HEK293 (cell line): Measurements from ENCODE around the gene RUVBL1.

Experiments used
- ZNF621 ChIP-seq: fragments of 450-650 bp; formaldehyde crosslinking; IDR thresholded peaks from 2 replicates; pipeline ENCODE4 v1.5.1; 2017; ENCODE audit warnings: missing biosample characterization, missing genetic modification characterization
- TF ChIP-seq, protein P1 (sequence below): fragments of 450-650 bp; formaldehyde crosslinking; IDR thresholded peaks from 2 replicates; pipeline ENCODE4 v1.5.1; 2016; ENCODE audit warnings: missing biosample characterization, missing genetic modification characterization
- TF ChIP-seq, protein P2 (sequence below): fragments of 450-650 bp; formaldehyde crosslinking; IDR thresholded peaks from 2 replicates; pipeline ENCODE4 v1.5.1; 2017; ENCODE audit warnings: missing biosample characterization, missing genetic modification characterization

DNA sequence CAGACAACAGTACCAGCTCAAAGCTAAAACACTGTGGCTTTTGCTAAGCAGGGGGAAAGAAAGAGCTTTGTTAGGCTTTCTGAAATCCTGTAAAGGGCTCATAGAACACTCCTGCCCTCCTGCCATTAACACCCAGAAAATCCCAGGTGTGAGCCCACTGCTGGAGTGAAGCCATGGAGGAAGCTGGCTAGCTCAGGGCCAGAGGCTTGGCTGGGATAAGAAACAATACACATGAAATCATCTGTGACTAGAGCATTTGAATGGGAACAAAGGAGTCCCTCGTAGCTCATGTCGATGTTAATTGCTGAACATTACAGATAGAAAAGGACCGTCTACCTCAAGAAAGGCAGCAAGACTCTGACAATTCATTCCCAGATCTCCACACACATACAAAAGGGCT, 23.5 kb downstream of the RUVBL1 start:
- TF ChIP-seq, protein P1, sequence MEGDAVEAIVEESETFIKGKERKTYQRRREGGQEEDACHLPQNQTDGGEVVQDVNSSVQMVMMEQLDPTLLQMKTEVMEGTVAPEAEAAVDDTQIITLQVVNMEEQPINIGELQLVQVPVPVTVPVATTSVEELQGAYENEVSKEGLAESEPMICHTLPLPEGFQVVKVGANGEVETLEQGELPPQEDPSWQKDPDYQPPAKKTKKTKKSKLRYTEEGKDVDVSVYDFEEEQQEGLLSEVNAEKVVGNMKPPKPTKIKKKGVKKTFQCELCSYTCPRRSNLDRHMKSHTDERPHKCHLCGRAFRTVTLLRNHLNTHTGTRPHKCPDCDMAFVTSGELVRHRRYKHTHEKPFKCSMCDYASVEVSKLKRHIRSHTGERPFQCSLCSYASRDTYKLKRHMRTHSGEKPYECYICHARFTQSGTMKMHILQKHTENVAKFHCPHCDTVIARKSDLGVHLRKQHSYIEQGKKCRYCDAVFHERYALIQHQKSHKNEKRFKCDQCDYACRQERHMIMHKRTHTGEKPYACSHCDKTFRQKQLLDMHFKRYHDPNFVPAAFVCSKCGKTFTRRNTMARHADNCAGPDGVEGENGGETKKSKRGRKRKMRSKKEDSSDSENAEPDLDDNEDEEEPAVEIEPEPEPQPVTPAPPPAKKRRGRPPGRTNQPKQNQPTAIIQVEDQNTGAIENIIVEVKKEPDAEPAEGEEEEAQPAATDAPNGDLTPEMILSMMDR, result no peak
- TF ChIP-seq, protein P2, sequence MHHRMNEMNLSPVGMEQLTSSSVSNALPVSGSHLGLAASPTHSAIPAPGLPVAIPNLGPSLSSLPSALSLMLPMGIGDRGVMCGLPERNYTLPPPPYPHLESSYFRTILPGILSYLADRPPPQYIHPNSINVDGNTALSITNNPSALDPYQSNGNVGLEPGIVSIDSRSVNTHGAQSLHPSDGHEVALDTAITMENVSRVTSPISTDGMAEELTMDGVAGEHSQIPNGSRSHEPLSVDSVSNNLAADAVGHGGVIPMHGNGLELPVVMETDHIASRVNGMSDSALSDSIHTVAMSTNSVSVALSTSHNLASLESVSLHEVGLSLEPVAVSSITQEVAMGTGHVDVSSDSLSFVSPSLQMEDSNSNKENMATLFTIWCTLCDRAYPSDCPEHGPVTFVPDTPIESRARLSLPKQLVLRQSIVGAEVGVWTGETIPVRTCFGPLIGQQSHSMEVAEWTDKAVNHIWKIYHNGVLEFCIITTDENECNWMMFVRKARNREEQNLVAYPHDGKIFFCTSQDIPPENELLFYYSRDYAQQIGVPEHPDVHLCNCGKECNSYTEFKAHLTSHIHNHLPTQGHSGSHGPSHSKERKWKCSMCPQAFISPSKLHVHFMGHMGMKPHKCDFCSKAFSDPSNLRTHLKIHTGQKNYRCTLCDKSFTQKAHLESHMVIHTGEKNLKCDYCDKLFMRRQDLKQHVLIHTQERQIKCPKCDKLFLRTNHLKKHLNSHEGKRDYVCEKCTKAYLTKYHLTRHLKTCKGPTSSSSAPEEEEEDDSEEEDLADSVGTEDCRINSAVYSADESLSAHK (tag by site-specific recombination), result no peak
- TF ChIP-seq ZNF621 (tag by site-specific recombination), result no peak
